Measurements from ENCODE around the gene KRTAP13-4.
A peak's percentile ranks its signal among the peaks of the same experiment; 100 is the strongest.

KRTAP13-4 gene

GRCh38 chr21:30443226-30443625 lies 13.2 kb downstream of the KRTAP13-4 start:
- H3K27ac ChIP-seq, result no peak overlapping the region
- in situ Hi-C loops (cut with HindIII; ENCODE audit: low pct_ligation_motif_present, low sequenced_read_pairs), result no loop called here
- DNase-seq, result no peak
- H3K4me3 ChIP-seq (ENCODE audit: low read depth, low read length), result no peak overlapping the region
- no peaks in the 10 kb centered on the region for H3K36me3 ChIP-seq (replicated peaks)
- no peak for TF ChIP-seq CTCF (IDR thresholded peaks at IDR 0.05; ENCODE audit: low read depth, low read length, missing control alignments)
- H3K27me3 ChIP-seq (replicated peaks), result no peaks in the 10 kb centered on the region

GRCh38 chr21:30444204-30444603 lies 14.2 kb downstream of the KRTAP13-4 start:
- in situ Hi-C loops (cut with HindIII; ENCODE audit: low pct_ligation_motif_present, low sequenced_read_pairs), result no loop called here
- Histone ChIP-seq H3K4me3 (ENCODE audit: low read depth, low read length) (no peak overlapping the region), H3K36me3 (replicated peaks) (no peaks in the 10 kb centered on the region), H3K27me3 (replicated peaks) (no peaks in the 10 kb centered on the region), H3K27ac (no peak overlapping the region)
- TF ChIP-seq CTCF (IDR thresholded peaks at IDR 0.05; ENCODE audit: low read depth, low read length, missing control alignments), result no peak
- no peak for DNase-seq

- no peak for DNase-seq
- TF ChIP-seq CTCF (IDR thresholded peaks at IDR 0.05; ENCODE audit: low read depth, low read length, missing control alignments), result no peak
- H3K27ac ChIP-seq, result no peak overlapping the region
- in situ Hi-C loops (cut with HindIII; ENCODE audit: low pct_ligation_motif_present, low sequenced_read_pairs), result no loop called here
- H3K27me3 ChIP-seq (replicated peaks), result no peaks in the 10 kb centered on the region
- no peaks in the 10 kb centered on the region for H3K36me3 ChIP-seq (replicated peaks)
- no peak overlapping the region for H3K4me3 ChIP-seq (ENCODE audit: low read depth, low read length)
These were observed 17.0 kb downstream of the KRTAP13-4 start for GRCh38 chr21:30447056-30447455.

- H3K4me3 ChIP-seq (ENCODE audit: low read depth, low read length), result no peak overlapping the region
- H3K27ac ChIP-seq, result no peak overlapping the region
- in situ Hi-C loops (cut with HindIII; ENCODE audit: low pct_ligation_motif_present, low sequenced_read_pairs), result no loop called here
- no peaks in the 10 kb centered on the region for H3K27me3 ChIP-seq (replicated peaks)
- H3K36me3 ChIP-seq (replicated peaks), result no peaks in the 10 kb centered on the region
- TF ChIP-seq CTCF (IDR thresholded peaks at IDR 0.05; ENCODE audit: low read depth, low read length, missing control alignments), result no peak
- DNase-seq, result no peak
These were observed 18.5 kb downstream of the KRTAP13-4 start for GRCh38 chr21:30448514-30448913.

GRCh38 chr21:30463713-30464112 lies 33.7 kb downstream of the KRTAP13-4 start:
- peak; percentile 48 for TF ChIP-seq CTCF (IDR thresholded peaks at IDR 0.05; ENCODE audit: low read depth, low read length, missing control alignments)
- in situ Hi-C loops (cut with HindIII; ENCODE audit: low pct_ligation_motif_present, low sequenced_read_pairs), result no loop called here
- DNase-seq, result no peak

GRCh38 chr21:30468900-30469714 lies 39.1 kb downstream of the KRTAP13-4 start:
- in situ Hi-C loops (cut with HindIII; ENCODE audit: low pct_ligation_motif_present, low sequenced_read_pairs), result no loop called here
- no peak overlapping the region for H3K27ac ChIP-seq
- TF ChIP-seq CTCF (IDR thresholded peaks at IDR 0.05; ENCODE audit: low read depth, low read length, missing control alignments), result no peak

More at GRCh38 chr21:30463713-30464112, 33.7 kb downstream of the KRTAP13-4 start:
- no peak overlapping the region for H3K4me3 ChIP-seq (ENCODE audit: low read depth, low read length)
- H3K27me3 ChIP-seq (replicated peaks), result no peaks in the 10 kb centered on the region
- H3K27ac ChIP-seq, result no peak overlapping the region
- no peaks in the 10 kb centered on the region for H3K36me3 ChIP-seq (replicated peaks)

More at GRCh38 chr21:30468900-30469714, 39.1 kb downstream of the KRTAP13-4 start:
- Histone ChIP-seq H3K27me3 (replicated peaks) (no peaks in the 10 kb centered on the region), H3K36me3 (replicated peaks) (no peaks in the 10 kb centered on the region), H3K4me3 (ENCODE audit: low read depth, low read length) (no peak overlapping the region)
- DNase-seq, result no peak
